A673 (cell line): Measurements from ENCODE around the gene SPTBN4. TPM values are rescaled to one million over a fixed set of nuclear protein-coding genes. Genes with fewer than 3 reads are reported as not detected.
"Not testable (repeated sequence)": the region's sequence is repeated elsewhere in the genome, so short reads cannot be mapped to it uniquely, and the experiment has no call there.

Source experiments
- BruUV-seq: library from RNA; stranded (reverse); fragments of 400-500 nt; replicated peaks from 2 replicates; lab custom pipeline; 2021; lab: Mats Ljungman, UMichigan
- CTCF ChIA-PET: fragments of 300-600 bp; sonication (Branson Sonifier 250); formaldehyde crosslinking; loops from one replicate; lab custom pipeline; 2022; ENCODE audit warnings: antibody characterized with exemption; lab: Charles Lee
- POLR2A ChIA-PET: fragments of 300-600 bp; sonication (Branson Sonifier 250); formaldehyde crosslinking; loops from one replicate; lab custom pipeline; 2022; ENCODE audit warnings: antibody characterized with exemption; ENCODE audit not compliant: low non-redundant PET; lab: Charles Lee
- DNase-seq: peaks from one replicate; pipeline ENCODE4 v3.0.0-alpha.2; 2015; ENCODE audit warnings: low spot score
- H3K27ac ChIP-seq: fragments of 200-600 bp; sonication (generic); 2 replicates; pipeline ENCODE4 v1.5.1; 2016; ENCODE audit warnings: mixed run types, low read depth, mild to moderate bottlenecking, mixed read lengths, antibody characterized with exemption, low read length; ENCODE audit not compliant: poor library complexity, severe bottlenecking
- H3K27me3 ChIP-seq: fragments of 200-600 bp; sonication (generic); replicated peaks from 2 replicates; pipeline ENCODE4 v1.6.1; 2017; ENCODE audit warnings: mixed run types, low read depth, mild to moderate bottlenecking, mixed read lengths, antibody characterized with exemption, low read length; ENCODE audit not compliant: insufficient read depth, poor library complexity
- H3K36me3 ChIP-seq: fragments of 200-600 bp; sonication (generic); 2 replicates; pipeline ENCODE4 v1.6.1; 2016; ENCODE audit warnings: mixed run types, mild to moderate bottlenecking, mixed read lengths, antibody characterized with exemption, low read length; ENCODE audit not compliant: insufficient read depth, poor library complexity, severe bottlenecking
- H3K4me1 ChIP-seq: fragments of 200-600 bp; sonication (generic); 2 replicates; pipeline ENCODE4 v1.6.1; 2017; ENCODE audit warnings: mixed run types, mild to moderate bottlenecking, mixed read lengths, antibody characterized with exemption, low read length; ENCODE audit not compliant: insufficient read depth, poor library complexity, severe bottlenecking
- H3K4me3 ChIP-seq: fragments of 200-600 bp; sonication (generic); 2 replicates; pipeline ENCODE4 v1.5.1; 2016; ENCODE audit warnings: low read depth, mixed run types, mild to moderate bottlenecking, mixed read lengths, low read length; ENCODE audit not compliant: poor library complexity, severe bottlenecking
- H3K9me3 ChIP-seq: fragments of 200-600 bp; sonication (generic); 2 replicates; pipeline ENCODE4 v1.6.1; 2016; ENCODE audit warnings: mixed run types, low read depth, mild to moderate bottlenecking, mixed read lengths, antibody characterized with exemption, low read length; ENCODE audit not compliant: poor library complexity, severe bottlenecking
- EZH2 ChIP-seq: fragments of 200-600 bp; sonication (generic); IDR thresholded peaks from 2 replicates; pipeline ENCODE4 v1.6.1; 2017; ENCODE audit warnings: borderline replicate concordance, low read depth, mild to moderate bottlenecking, mixed read lengths, antibody characterized with exemption, low read length; ENCODE audit not compliant: poor library complexity, severe bottlenecking
- intact Hi-C: fragments of 100-400 bp; cut with micrococcal nuclease; formaldehyde crosslinking; loops from one replicate; pipeline ENCODE4 v1.10.0; 2022; ENCODE audit not compliant: unreplicated experiment
- total RNA-seq: library from RNA; stranded (reverse); gene quantifications from 2 replicates; pipeline ENCODE4 v1.2.3, GENCODE V29; 2021
- TF ChIP-seq, protein P1 (sequence below): fragments of 300-800, 200-600 bp; sonication (generic); conservative IDR thresholded peaks from 2 replicates; pipeline ENCODE4 v1.5.1; 2017; ENCODE audit warnings: low read depth, mild to moderate bottlenecking, antibody characterized with exemption, low read length, moderate library complexity, mixed read lengths

SPTBN4 gene
- total RNA-seq, 1 experiment from 2014 or later, result 0.43 TPM

DNA sequence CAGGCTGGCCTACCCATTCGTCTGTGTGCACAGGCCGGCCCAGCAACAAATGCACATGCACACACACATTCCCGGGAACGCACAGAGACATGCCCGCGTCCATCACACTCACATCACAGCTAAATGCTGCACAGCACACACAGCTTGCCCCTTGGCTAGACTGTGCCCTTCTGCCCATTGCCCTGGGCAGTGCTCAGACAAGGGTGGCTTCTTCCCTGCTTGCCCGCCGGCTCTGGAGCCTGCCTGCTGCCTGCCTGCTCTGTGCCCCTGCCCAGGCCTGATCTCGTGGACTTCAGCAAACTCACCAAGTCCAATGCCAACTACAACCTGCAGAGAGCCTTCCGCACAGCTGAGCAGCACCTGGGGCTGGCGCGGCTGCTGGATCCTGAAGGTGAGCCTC, 30.4 kb downstream of the SPTBN4 start:
- H3K36me3 ChIP-seq, result no peaks in the 10 kb centered on the region
- ChIA-PET CTCF (no interaction called here), POLR2A (no interaction called here)
- H3K4me1 ChIP-seq, result no peaks in the 10 kb centered on the region
- no peak overlapping the region for H3K27ac ChIP-seq
- intact Hi-C loops, result no loop called here
- TF ChIP-seq, protein P1, sequence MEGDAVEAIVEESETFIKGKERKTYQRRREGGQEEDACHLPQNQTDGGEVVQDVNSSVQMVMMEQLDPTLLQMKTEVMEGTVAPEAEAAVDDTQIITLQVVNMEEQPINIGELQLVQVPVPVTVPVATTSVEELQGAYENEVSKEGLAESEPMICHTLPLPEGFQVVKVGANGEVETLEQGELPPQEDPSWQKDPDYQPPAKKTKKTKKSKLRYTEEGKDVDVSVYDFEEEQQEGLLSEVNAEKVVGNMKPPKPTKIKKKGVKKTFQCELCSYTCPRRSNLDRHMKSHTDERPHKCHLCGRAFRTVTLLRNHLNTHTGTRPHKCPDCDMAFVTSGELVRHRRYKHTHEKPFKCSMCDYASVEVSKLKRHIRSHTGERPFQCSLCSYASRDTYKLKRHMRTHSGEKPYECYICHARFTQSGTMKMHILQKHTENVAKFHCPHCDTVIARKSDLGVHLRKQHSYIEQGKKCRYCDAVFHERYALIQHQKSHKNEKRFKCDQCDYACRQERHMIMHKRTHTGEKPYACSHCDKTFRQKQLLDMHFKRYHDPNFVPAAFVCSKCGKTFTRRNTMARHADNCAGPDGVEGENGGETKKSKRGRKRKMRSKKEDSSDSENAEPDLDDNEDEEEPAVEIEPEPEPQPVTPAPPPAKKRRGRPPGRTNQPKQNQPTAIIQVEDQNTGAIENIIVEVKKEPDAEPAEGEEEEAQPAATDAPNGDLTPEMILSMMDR, result no peak
- no peak for TF ChIP-seq EZH2
- BruUV-seq, result no TSS peak
- H3K9me3 ChIP-seq, result no peaks in the 10 kb centered on the region
- no peaks in the 10 kb centered on the region for H3K27me3 ChIP-seq
- H3K4me3 ChIP-seq, result no peak overlapping the region
- no peak for DNase-seq

GRCh38 chr19:40499320-40499719, 32.5 kb downstream of the SPTBN4 start:
- Histone ChIP-seq H3K27ac (no peak overlapping the region), H3K9me3 (no peaks in the 10 kb centered on the region), H3K27me3 (no peaks in the 10 kb centered on the region), H3K4me3 (no peak overlapping the region), H3K36me3 (no peaks in the 10 kb centered on the region), H3K4me1 (no peaks in the 10 kb centered on the region)
- intact Hi-C loops, result no loop called here
- BruUV-seq, result no TSS peak
- POLR2A ChIA-PET, result no interaction called here
- TF ChIP-seq, protein P1, result no peak
- TF ChIP-seq EZH2, result no peak
- DNase-seq, result no peak
- CTCF ChIA-PET, result no interaction called here

- BruUV-seq, intact Hi-C loops, H3K9me3 ChIP-seq, H3K27me3 ChIP-seq, POLR2A ChIA-PET, H3K36me3 ChIP-seq, H3K27ac ChIP-seq, DNase-seq, H3K4me1 ChIP-seq, H3K4me3 ChIP-seq, CTCF ChIA-PET: not testable (repeated sequence)
Measured at GRCh38 chr19:40500678-40501530, 34.1 kb downstream of the SPTBN4 start.
